Measurements from ENCODE around the gene DEFB123.

Gene DEFB123

GRCh38 chr20:31474758-31475427, 34.5 kb downstream of the DEFB123 start, which contains the start of the genes DEFB124 and REM1:
Gene DEFB124 (minus strand): TSS chr20:31475127. CDS start chr20:31473013, 2,114 bp downstream.
Gene REM1 (plus strand): TSS chr20:31475288. CDS start chr20:31476446, 1,158 bp downstream.
- DNase-seq: no peak

GRCh38 chr20:31475472-31476293, 35.3 kb downstream of the DEFB123 start:
- no peak for DNase-seq

GRCh38 chr20:31476294-31476585, 35.8 kb downstream of the DEFB123 start:
- DNase-seq: no peak

GRCh38 chr20:31476643-31477215, 36.3 kb downstream of the DEFB123 start:
- no peak for DNase-seq

GRCh38 chr20:31484001-31484400, 43.6 kb downstream of the DEFB123 start:
- no peak for DNase-seq

- no peak for DNase-seq
Observed at GRCh38 chr20:31485450-31486339, 45.3 kb downstream of the DEFB123 start.

GRCh38 chr20:31488115-31488514, 47.7 kb downstream of the DEFB123 start:
- no peak for DNase-seq

GRCh38 chr20:31489152-31489551, 48.7 kb downstream of the DEFB123 start:
- DNase-seq: no peak

GRCh38 chr20:31490752-31491151, 50.3 kb downstream of the DEFB123 start:
- DNase-seq: no peak

- DNase-seq: no peak
Observed at GRCh38 chr20:31494131-31494530, 53.7 kb downstream of the DEFB123 start.

GRCh38 chr20:31496761-31497295, 56.4 kb downstream of the DEFB123 start:
- no peak for DNase-seq

- DNase-seq: no peak
Observed at GRCh38 chr20:31497838-31498540, 57.6 kb downstream of the DEFB123 start.

All from NCI-H1092 treated with DMSO at 0.1 percent for 48 hours (cell line).